HG03521 (cell line): Measurements from ENCODE around the gene RIT1.
"Not testable (repeated sequence)": the region's sequence is repeated elsewhere in the genome, so short reads cannot be mapped to it uniquely, and the experiment has no call there.

ENCODE experiments used
- ATAC-seq: cut with Tn5 transposase; IDR thresholded peaks from one replicate; pipeline ENCODE4 v1.9.1; 2021; ENCODE audit warnings: mild to moderate bottlenecking, moderate library complexity; ENCODE audit not compliant: unreplicated experiment

The RIT1 gene

DNA sequence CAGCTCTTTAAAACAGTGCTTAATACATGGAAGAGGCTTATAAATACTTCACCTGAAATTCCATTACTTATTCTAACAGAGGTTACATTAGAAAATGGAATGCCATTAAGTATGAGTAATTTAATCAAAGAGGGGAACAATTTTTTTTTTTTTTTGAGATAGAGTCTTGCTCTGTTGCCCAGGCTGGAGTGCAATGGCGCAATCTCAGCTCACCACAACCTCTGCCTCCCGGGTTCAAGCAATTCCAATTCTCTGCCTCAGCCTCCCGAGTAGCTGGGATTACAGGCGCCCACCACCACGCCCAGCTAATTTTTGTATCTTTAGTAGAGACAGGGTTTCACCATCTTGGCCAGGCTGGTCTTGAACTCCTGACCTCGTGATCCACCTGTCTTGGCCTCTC lies 15.5 kb downstream of the RIT1 start:
- ATAC-seq, result not testable (repeated sequence)

GRCh38 chr1:155893389-155894142 lies 17.6 kb downstream of the RIT1 start:
- ATAC-seq, result no peak

DNA sequence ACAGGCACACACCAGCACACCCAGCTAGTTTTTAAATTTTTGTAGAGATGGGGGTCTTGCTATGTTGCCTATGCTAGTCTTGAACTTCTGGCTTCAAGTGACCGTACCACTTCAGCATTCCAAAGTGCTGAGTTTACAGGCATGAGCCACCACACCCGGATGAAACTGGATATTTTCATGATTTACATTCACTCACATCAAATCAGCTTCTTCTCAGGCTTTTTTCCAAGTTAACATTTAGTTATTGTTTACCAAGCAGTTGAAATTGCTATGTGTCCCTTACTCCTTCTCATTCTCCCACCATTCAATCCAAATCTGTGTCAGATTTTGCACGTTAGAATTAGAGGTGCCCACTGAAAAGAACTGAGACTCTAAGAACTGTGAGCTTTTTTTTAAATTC lies 18.4 kb downstream of the RIT1 start:
- ATAC-seq, result no peak

DNA sequence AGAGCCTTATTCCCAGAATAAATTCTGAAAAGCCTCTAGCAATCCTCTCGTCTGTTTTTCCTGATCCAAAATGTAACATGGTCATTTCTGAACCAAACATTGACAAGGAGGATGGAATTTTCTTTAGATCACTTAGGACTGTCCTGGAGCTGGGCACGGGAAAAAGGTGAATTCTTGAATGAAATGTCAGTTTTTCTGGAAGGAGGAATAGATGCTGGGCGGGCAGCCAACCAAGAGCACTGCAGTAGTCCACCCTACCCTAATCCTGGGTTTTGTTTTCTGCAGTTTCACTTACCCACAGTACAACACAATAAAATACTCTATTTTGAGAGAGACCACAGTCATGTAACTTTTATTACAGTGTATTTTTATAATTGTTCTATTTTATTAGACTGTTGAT lies 20.9 kb downstream of the RIT1 start:
- ATAC-seq, result no peak

DNA sequence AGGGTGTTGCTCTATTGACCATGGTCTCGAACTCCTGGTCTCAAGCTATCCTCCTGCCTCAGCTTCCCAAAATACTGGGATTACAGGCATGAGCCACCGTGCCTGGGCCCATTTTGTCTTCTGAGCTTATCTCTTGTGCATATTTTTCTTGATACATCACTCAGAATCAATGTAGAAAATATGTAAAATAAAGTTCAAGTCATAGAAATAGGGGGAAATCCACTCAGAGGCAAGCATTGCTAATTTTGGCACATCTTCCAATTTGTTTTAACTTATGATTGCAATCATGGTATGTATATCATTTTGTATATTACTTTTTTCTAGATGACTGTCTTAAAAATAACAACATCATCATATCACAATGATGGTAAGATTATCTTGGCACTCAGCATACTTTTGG lies 21.6 kb downstream of the RIT1 start:
- ATAC-seq, result no peak

- ATAC-seq, result no peak
Observed at GRCh38 chr1:155888481-155888880, 22.7 kb downstream of the RIT1 start.

DNA sequence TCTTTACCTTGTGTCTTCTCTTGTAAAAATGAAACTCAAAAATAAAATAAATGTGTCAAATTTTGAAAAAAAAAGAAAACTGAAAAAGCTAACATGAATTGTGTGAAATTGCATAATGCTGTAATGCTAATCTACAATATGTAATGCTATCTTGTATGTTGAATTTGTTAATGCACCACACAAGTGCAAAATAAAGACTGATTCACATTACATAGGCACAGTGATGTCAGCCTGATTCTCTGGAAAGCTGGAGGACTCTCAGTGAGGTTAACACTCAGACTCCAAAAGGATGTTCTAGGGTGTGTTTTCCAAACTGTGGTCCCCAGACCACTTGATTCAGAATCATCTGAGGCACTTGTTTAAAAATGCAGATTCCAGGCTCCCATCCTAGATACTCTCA lies 26.2 kb downstream of the RIT1 start:
- no peak for ATAC-seq

GRCh38 chr1:155884031-155884960 lies 26.9 kb downstream of the RIT1 start:
- ATAC-seq, result no peak

- ATAC-seq, result no peak
Observed at GRCh38 chr1:155882766-155883165, 28.4 kb downstream of the RIT1 start.

GRCh38 chr1:155882235-155882634 lies 28.9 kb downstream of the RIT1 start:
- ATAC-seq, result no peak

GRCh38 chr1:155880950-155881349 lies 30.2 kb downstream of the RIT1 start:
- no peak for ATAC-seq

DNA sequence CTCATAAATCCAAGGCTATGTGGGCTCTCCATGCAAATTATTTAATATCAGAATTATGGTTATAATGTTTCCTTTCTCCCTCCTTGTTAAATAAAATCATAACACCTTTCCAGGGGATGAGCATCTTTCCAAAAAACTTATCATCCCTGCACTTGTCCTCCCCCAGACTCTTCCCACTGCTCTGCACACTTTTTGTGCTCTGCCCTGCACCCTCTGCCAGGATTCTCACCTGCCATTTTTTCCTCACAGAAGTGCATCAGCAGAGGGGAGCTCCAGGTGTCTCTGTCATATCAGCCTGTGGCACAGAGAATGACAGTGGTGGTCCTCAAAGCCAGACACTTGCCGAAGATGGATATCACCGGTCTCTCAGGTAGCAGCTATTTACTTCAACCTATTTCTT lies 30.9 kb downstream of the RIT1 start:
- no peak for ATAC-seq

DNA sequence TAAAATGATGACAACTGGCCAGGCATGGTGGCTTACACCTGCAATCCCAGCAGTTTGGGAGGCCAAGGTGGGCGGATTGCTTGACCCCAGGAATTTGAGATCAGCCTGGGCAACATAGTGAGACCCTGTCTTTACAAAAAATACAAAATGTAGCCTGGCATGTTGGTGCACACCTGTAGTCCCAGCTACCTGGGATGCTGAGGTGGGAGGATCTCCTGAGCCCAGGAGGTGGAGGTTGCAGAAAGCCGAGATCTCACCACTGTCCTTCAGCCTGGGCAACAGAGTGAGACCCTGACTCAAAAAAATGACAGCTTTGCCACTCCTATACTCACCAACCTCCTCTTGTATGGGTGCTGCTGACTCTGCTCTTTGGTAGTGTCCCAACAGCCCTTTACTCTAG lies 33.2 kb downstream of the RIT1 start:
- ATAC-seq, result no peak

GRCh38 chr1:155873860-155874259 lies 37.3 kb downstream of the RIT1 start:
- ATAC-seq, result no peak

DNA sequence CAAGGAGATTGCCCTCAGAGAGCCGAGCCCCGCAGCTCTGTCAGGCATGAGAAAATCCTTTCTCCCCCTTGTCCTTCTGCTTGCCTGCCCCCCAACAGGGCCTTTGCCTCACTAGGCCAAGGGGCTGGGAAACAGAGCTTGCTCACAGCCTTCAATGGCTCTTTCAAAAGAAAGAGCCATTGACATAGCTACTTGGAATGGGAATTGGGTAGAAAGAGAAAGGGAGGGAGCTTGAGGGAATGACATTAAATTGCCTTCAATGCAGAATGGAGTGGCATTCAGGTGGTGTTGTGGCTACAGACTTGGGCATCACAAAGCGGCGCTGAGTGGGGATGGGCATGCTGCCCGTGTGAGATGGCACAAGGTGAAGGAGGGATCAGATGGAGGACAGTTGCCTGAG lies 38.6 kb downstream of the RIT1 start:
- no peak for ATAC-seq

DNA sequence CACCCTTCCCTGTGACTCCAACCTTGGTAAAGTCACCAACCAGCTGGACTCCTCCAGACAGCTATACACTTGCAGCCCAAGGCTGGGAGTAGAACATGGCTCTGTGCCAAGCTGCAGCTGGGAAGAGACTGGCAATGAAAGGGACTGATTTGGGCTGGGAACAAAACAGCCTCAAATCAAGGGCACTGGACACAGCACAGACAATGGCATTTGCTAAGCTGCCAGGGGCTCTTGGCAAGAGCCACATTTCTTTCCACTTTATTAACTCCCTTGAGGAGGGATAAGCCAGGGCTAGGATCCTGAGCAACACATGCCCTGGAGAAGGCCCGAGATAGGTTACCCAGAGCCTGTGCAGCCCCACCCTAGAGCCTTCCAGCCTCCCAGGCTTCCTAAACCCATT lies 39.8 kb downstream of the RIT1 start:
- no peak for ATAC-seq

DNA sequence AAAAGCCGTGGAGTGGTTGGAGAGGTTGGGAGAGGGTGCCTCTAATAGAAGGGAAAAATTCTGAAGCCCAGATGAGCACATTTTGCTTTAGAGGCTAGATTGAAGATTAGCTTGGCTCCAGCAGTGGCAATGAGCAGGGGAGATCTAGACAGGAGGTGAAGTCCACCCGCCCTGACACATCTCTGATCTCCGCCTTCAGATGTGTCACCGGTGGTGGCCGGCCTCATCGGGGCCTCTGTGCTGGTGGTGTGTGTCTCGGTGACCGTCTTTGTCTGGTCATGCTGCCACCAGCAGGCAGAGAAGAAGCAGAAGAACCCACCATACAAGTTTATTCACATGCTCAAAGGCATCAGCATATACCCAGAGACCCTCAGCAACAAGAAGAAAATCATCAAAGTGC lies 43.4 kb downstream of the RIT1 start:
- ATAC-seq, result no peak

DNA sequence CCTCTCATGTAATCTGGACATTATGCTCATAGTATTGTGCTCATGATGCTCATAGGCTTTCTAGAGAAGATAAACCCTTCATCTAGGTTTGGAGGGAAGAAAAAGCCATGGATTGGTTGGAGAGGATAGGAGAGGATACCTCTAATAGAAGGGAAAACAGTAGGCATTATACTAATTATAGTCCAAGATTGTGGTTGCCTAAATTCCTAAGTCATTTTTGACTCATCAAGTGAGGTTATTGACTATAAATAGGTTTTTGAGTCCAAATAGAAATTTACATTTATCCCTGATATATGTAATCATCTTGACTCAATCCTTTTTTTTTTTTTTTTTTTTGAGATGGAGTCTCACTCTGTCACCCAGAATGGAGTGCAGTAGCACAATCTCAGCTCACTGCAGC lies 46.8 kb downstream of the RIT1 start:
- ATAC-seq, result no peak

GRCh38 chr1:155861896-155862295 lies 49.3 kb downstream of the RIT1 start:
- no peak for ATAC-seq

DNA sequence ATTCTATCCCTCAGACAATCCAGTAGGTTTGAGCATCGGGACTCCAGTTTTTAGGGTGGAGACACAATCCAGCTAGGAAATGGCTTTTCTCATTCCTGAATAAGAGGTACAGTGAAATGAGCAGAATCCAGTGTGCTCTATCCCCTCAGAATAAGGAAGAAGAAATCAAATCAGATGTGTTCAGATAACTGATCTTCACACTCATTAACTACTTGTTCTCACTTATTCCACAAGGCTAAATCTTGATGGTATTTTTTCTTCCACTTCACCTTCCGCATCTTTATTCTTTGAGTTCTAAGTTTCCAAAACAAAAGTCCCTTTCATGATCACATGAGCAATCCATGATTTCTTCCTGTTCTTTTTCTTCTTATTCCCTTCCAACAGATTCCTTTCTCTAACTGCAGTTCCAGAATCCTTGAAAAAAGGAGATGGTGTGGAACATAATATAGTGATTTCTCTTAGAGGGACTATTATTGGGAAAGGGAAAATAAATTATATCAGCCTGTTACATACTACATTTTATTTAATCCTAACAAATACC lies 50.1 kb downstream of the RIT1 start:
- no peak for ATAC-seq

DNA sequence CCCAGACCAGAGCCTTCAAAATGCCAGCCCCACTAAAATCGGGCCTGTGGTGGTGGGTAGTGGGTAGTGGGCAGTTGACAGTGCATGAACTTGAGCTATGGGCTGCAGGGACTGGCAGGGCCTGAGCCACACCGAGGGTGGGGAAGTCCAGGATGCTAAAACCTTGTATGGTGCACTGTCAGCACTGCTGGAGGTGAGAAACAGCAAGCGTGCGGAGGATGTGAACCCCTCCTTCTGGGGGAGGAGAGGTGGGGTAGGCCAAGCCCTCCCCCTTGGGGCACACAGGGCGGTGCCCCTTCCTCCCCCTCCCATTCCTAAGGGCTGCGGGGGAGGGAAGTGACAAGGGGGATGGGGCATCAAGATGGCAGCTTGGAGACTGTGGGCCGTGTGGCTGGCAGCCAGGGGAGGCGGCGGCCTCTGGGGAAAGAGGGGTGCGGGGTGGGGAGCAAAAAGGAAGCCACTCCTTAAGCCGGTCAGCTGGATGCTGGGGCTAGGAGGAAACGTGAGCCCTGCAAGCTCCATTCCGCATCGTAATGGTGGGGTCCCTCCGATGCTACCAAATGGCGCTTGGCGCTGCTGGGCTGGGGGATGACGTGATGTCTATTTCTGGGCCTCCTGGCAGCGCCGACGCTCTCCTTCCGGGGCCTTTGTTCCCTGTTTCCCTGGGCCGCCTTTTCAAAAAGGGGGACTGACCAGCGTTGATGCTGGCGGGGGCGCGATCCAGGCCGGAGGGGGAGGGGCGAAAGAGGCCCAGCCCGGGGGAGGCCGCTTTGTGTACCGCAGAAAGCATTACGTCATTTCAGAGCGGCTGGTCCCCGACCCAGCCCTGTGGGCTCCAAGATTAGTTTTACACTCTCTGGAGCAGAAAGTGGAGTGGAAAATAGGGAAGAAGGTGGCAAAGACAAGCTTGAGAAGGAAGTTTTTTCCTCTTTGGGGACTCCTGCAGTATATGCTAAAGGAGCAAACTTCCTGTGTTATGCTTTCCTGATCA lies 51.0 kb downstream of the RIT1 start:
- ATAC-seq, result no peak
